Activated CD4-positive, alpha-beta T cell treated with anti-CD3 and anti-CD28 coated beads, Interleukin-2, amount 10 ng/mL, durations not matched to agents 24 days and 14 days (primary cell): ENCODE results near the gene STK25. TPM values are rescaled to one million over a fixed set of nuclear protein-coding genes. Genes with fewer than 3 reads are reported as not detected.

Experiments used
- DNase-seq: peaks from one replicate; pipeline ENCODE4 v3.0.0; 2022
- H3K27ac Mint-ChIP-seq: one replicate; pipeline ENCODE4 v1.8.0; 2022; ENCODE audit warnings: mild to moderate bottlenecking, mixed read lengths
- H3K27me3 Mint-ChIP-seq: one replicate; pipeline ENCODE4 v1.8.0; 2022; ENCODE audit warnings: mixed read lengths
- H3K36me3 Mint-ChIP-seq: one replicate; pipeline ENCODE4 v1.8.0; 2022; ENCODE audit warnings: low read depth, mild to moderate bottlenecking, mixed read lengths
- H3K4me1 Mint-ChIP-seq: one replicate; pipeline ENCODE4 v1.8.0; 2021; ENCODE audit warnings: mixed read lengths
- H3K4me3 Mint-ChIP-seq: one replicate; pipeline ENCODE4 v1.8.0; 2022; ENCODE audit warnings: mild to moderate bottlenecking, moderate library complexity, mixed read lengths
- H3K9me3 Mint-ChIP-seq: one replicate; pipeline ENCODE4 v1.8.0; 2021; ENCODE audit warnings: mixed read lengths
- intact Hi-C: fragments of 100-400 bp; cut with micrococcal nuclease; formaldehyde crosslinking; loops from one replicate; pipeline ENCODE4 v1.15.1; 2023
- total RNA-seq: library from RNA; stranded (reverse); gene quantifications from 2 replicates; pipeline ENCODE4 v1.2.3, GENCODE V29; 2022

STK25 gene
- total RNA-seq, 1 donor from 2014 or later: 121 TPM

DNA sequence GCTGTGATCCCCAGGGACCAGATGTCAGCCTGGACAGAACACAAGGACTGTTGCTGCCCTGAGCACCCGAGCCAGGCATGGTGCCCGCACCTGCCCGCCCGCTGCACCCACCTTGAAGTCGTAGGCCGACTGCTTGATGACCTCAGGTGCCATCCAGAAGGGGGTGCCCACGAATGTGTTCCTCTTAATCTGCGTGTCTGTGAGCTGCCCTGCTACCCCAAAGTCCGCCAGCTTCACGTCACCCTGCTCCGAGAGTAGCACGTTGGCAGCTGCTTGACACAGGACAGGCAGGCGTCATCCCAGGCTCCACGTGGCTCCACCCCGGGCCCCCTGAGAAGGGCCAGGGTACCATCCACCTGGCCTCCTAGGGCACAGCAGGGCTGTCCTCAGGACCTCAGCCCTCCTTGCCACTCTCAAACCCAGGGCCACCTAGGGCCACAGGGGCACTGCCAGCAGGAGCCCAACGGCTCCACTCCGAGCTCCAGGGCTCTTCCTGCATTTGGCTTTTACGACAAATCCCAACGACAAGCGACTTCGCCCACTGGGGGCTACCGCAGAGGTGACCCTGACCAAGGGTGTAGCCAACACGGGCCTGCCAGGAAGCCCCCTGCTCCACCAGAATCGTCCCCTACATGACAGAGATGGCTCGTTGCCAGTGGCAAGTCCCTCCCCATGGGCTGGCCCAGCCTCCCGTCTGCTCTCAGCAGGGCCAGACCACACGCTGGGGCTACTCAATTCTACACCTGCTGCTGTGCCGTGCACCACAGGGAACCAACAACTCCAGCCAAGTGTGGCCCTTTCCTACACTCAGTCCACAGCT is 9.0 kb downstream of the STK25 start:
- no peak overlapping the region for H3K4me3 Mint-ChIP-seq
- DNase-seq: no peak
- no peaks in the 10 kb centered on the region for H3K9me3 Mint-ChIP-seq
- H3K27me3 Mint-ChIP-seq: no peaks in the 10 kb centered on the region
- no peaks in the 10 kb centered on the region for H3K4me1 Mint-ChIP-seq
- H3K27ac Mint-ChIP-seq: no peak overlapping the region
- H3K36me3 Mint-ChIP-seq: peaks cover 10% of the 10 kb centered on the region
- intact Hi-C loops: no loop called here

DNA sequence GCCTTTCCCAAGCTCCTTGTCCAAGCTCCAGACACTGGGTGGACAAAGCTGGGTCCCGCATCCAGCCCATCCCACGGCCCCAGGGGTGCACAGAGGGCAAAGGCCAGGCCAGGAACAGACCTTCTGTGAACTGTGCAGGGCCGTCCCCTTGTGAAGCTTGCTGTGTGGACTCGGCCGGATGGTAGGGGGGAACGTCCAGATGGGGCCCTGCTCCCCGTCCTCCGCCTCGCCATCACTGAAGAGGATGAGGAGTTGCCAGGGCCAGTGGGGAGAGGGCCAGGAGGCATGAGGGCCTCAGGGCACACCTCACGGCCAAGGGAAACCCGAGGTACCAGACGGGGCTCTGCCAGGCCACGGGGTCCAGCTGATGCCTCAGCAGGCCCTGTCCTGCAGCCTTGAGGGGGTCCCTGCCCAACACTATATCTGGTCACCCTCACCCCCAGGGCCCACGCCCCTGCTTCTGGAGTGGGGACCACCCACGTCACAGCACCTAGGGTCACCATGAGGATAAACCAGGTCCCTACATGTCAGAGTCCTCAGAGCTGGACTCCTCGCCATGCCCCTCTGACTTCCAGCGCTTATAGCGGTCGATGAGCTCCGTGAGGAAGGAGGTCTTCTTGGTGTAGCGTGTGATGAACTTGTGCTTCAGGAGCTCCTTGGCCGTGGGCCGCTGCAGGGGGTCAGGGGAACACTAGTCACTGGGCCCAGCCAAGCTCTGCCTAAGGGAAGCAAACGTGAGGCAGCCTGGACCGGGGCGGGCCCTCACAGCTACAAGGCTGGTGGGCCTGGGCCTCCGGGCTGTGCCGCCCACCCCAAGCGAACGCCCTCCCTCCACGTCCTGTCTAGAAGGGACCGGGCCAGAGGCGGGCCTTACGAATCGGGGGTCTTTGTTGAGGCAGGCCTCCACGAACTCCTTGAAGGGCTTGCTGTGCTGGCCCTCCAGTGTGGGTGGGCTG is 10.0 kb downstream of the STK25 start:
- H3K36me3 Mint-ChIP-seq: peaks cover 10% of the 10 kb centered on the region
- H3K4me1 Mint-ChIP-seq: no peaks in the 10 kb centered on the region
- H3K27me3 Mint-ChIP-seq: no peaks in the 10 kb centered on the region
- no peak overlapping the region for H3K4me3 Mint-ChIP-seq
- H3K27ac Mint-ChIP-seq: peak overlapping the region; percentile 37
- intact Hi-C loops: no loop called here
- H3K9me3 Mint-ChIP-seq: no peaks in the 10 kb centered on the region
- DNase-seq: no peak

DNA sequence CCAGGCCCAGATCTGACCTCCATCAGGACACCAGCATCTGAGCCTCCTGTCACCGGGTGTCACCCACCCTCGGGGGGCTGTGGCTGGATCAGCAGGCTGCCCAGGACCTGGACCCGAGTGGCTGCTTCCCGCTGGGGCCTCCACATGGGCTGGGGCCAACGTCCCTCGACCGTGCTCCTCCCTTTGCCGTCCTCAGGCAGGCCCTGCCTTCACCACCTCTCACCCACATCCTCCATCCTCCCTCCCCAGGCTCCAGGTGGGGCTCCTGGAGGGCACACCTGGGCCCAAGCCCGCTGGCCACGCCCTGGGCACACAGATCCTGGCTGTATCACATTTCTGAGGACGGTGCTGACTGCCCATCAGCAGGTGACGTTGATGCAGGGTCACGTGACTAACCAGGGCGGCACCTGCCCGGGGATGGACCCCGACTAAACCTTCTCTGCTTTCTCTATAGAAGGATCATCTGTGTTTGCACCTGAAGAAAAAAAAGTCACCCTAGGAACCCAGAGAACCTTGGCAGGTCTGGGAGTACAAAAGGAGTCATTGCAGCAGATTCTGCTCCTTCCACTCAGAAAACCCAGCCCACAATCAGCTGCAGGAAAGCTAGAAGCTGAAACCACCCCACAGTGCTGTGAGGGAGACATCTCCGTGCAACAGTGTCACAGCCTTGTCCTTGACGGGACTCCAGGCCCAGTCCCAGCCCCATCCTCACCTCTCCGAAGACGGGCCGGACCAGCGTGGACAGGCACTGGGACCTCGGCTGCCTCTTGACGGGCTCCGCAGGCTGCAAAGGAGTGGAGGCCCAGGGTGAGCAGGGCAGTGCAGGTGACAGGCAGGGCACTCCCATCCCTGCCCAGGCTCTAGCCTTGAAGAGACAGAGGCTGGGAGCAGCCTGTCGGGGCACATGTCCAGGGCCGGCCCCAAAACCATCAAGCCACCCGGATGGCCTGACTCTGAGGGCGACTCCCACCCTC is 11.2 kb downstream of the STK25 start:
- no peak for DNase-seq
- peaks cover 11% of the 10 kb centered on the region for H3K36me3 Mint-ChIP-seq
- no peaks in the 10 kb centered on the region for H3K27me3 Mint-ChIP-seq
- no peak overlapping the region for H3K4me3 Mint-ChIP-seq
- H3K27ac Mint-ChIP-seq: no peak overlapping the region
- no peaks in the 10 kb centered on the region for H3K9me3 Mint-ChIP-seq
- H3K4me1 Mint-ChIP-seq: no peaks in the 10 kb centered on the region
- intact Hi-C loops: no loop called here

DNA sequence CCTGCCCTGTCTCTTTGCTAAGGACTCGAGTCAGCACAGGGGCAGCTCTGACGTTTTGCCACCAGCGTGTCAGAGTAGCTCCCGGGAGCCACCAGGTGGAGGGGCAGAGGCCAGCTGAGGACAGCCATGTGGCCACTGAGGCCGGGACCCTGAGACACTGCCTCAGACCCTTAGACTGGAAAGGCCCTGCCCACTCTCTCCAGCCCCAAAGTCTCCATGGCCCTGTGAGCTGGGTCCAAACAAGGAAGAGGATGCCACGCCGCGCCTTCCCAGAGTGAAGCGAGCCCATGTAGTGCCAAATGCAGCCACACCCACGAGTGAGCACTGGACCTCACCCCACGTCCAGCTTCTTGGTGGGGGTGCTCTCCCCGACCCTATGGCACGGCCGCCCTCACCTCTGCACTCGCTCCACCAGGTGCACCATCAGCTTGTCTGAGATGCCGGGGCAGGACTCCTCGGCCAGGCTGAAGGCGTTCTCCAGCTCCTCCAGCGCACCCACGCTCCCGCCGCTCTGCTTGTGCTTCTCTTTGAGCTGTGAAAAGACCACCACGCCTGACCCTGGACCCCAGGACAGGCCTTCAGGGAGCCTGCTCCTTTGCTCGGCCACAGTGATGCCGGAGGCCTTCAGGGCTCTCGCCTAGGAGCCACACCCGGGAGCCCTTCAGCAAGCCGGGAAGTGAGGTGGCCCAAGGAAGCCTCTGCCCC is 12.2 kb downstream of the STK25 start:
- no peak for DNase-seq
- Mint-ChIP-seq H3K36me3 (peaks cover 11% of the 10 kb centered on the region), H3K9me3 (no peaks in the 10 kb centered on the region), H3K27ac (no peak overlapping the region), H3K27me3 (no peaks in the 10 kb centered on the region), H3K4me1 (no peaks in the 10 kb centered on the region), H3K4me3 (no peak overlapping the region)
- intact Hi-C loops: no loop called here

DNA sequence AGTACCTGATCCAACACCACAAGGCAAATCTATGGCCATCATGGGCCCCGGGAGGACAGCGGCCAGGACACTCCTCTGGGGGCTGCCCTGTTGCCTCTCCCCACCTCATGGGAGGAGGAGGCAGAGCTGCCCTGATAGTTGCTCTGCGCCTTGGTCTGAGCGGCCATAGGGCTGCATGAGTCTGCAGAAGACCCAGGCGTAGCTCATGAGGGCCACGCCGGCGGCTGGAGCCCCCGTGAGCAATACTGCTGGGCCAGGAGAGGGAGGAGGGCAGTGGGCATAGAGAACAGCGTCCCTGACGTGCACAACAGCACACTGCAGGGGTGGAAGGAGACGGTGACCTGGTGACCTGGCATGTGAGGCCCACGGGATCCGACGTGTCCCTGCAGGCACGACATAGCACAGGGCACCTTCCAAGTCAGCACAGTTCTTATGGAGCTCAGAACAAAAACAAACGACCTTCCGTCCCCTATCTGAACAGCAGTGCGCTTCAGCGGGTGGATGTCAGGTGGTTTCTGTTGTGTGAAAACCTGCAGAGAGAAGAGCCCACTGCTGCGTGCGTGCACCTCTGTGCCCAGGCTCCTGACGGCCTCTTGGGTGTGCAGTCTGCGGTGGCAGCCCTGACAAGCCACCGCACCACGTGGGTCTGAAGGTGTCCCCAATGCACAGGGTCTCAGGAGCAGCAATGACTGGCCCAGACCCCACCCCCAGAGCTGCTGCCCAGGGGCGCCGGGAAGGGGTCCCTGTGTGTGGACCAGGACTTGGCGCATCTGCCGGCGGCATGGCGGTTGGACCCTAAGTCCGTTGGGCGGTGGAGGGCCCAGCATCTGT is 13.0 kb downstream of the STK25 start:
- Mint-ChIP-seq H3K36me3 (peaks cover 11% of the 10 kb centered on the region), H3K27ac (no peak overlapping the region), H3K4me3 (no peak overlapping the region), H3K27me3 (no peaks in the 10 kb centered on the region), H3K9me3 (no peaks in the 10 kb centered on the region), H3K4me1 (no peaks in the 10 kb centered on the region)
- intact Hi-C loops: no loop called here
- no peak for DNase-seq

DNA sequence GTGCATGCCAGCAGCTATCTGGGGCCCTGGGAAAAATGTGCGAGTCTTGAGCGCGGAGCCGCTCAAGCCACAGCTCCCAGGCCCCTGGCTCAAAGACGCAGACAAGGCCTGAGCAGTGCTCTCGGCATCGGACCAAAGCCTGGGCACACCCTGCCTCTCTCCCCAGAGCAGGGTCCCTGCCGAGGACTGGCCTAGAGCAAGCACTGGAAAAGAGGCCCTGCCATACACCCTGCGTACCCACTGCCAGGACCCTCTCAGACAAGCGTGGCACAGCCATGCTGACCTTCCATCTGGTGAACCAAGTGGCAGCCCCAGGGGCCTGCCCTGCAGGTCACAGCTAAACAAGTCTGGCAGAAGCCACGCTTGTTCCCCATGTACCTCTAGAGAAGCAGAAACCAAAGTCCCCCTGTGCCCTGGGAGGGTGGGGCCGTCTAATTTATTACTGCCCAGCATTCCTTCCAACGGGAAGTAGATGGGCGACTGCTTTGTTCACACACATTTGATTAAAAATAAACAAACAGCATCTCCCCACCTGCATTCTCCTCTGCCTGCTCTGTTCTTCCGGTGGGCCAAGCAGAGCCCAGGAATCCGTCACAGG is 14.0 kb downstream of the STK25 start:
- Mint-ChIP-seq H3K27me3 (no peaks in the 10 kb centered on the region), H3K4me1 (no peaks in the 10 kb centered on the region), H3K36me3 (peaks cover 11% of the 10 kb centered on the region), H3K4me3 (no peak overlapping the region), H3K9me3 (no peaks in the 10 kb centered on the region), H3K27ac (no peak overlapping the region)
- intact Hi-C loops: no loop called here
- DNase-seq: no peak

DNA sequence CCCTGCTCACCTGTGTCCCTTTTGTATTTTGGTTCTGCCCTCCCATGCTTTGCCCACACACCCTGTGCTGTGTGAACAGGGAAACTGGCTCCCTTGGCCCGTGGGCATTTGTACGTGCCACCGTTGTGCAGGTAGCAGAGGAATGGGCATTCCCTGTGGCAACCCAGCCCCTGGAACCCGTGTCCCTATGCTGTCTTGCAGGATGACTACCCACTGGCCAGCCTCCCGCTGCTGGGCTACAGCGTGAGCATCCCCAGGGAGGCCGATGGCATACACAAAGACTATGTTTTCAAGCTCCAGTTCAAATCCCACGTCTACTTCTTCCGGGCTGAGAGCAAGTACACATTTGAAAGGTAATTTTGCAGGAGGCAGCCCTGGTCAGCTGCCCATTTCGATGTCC is 15.3 kb downstream of the STK25 start:
- DNase-seq: no peak
- H3K27ac Mint-ChIP-seq: no peak overlapping the region
- no peaks in the 10 kb centered on the region for H3K27me3 Mint-ChIP-seq
- no peaks in the 10 kb centered on the region for H3K4me1 Mint-ChIP-seq
- no peaks in the 10 kb centered on the region for H3K9me3 Mint-ChIP-seq
- H3K36me3 Mint-ChIP-seq: peaks cover 11% of the 10 kb centered on the region
- intact Hi-C loops: no loop called here
- no peak overlapping the region for H3K4me3 Mint-ChIP-seq

DNA sequence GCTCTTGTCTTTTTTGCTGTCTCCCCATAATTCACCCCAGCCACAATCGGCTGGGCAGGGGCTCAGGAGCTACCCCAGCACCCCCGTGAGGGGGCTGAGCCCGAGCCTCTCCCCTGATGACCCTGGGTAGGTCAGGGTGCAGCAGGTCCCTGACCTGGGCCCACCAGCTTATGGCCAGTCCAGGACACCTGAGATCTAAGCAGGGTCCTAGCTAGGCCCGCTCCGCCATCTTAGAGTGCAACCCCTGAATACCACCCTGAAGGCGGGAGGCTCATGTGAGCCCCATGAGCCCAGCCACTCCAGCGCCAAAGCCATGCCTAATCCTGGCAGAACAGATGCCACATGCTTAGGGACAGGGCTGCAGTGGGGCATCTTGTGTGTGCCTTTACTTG is 16.2 kb downstream of the STK25 start:
- no peak for DNase-seq
- H3K27me3 Mint-ChIP-seq: no peaks in the 10 kb centered on the region
- H3K36me3 Mint-ChIP-seq: peaks cover 9% of the 10 kb centered on the region
- H3K4me1 Mint-ChIP-seq: no peaks in the 10 kb centered on the region
- H3K4me3 Mint-ChIP-seq: no peak overlapping the region
- no peak overlapping the region for H3K27ac Mint-ChIP-seq
- H3K9me3 Mint-ChIP-seq: no peaks in the 10 kb centered on the region
- intact Hi-C loops: no loop called here

DNA sequence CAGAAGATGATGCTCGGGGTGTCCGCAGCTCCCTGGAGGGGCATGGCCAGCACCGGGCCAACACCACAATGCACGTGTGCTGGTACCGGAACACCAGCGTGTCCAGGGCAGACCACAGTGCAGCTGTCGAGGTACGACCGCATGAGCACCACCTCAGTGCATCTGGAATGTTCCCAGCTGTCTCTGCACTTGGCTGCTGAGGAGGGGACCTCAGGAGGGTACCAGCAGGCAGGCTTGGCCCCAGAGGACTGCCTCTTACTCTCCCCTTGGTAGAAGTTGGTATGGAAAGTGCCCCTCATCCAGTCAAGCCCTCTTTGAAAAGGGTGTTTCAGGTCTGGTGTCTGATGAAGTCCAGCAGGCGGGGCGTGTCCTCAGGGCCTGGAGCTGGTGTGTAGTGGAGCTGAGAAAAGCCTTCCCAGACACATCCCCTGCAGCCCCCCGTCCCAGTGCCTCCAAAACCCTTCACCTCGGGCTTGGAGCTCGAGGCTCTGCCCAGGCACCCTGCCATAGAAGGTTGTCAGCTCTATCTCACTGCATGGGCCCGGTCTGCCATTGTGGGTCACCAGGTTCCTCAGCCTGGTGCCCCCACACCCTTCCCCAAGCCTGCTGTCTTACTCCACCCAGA is 16.7 kb downstream of the STK25 start:
- DNase-seq: no peak
- H3K27ac Mint-ChIP-seq: no peak overlapping the region
- H3K4me3 Mint-ChIP-seq: no peak overlapping the region
- H3K27me3 Mint-ChIP-seq: no peaks in the 10 kb centered on the region
- H3K36me3 Mint-ChIP-seq: peaks cover 8% of the 10 kb centered on the region
- no peaks in the 10 kb centered on the region for H3K4me1 Mint-ChIP-seq
- no peaks in the 10 kb centered on the region for H3K9me3 Mint-ChIP-seq
- intact Hi-C loops: no loop called here

DNA sequence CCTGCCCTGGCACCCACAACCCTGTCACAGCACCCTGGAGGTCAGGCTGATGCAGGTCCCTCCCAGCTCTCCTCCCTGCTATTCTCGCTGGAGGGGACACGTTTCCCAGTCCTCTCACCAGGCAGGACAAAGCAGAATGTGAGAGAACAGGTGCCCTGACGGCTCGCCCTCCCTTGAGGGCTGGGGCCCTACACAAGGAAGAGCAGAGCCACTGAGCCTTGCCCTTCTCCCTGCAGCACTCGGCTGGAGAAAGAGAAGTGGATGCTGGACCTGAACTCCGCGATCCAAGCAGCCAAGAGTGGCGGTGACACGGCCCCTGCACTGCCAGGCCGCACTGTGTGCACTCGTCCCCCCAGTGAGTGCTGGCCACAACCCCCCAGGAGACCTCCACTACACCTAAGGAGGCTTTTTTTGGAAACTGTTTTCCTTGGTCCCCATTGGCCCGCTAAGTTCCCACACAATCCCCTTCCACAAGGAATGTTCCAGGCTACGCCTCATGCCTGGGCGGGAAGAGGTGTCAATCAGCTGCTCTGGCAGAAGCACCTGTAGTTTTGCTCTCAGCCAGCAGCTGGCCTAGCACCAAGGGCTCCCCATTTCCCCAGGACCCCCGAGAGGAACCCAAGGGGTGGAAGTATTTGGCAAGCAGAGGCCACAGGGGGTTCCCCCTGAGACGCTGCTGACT is 17.4 kb downstream of the STK25 start:
- H3K4me1 Mint-ChIP-seq: no peaks in the 10 kb centered on the region
- no peak overlapping the region for H3K27ac Mint-ChIP-seq
- H3K27me3 Mint-ChIP-seq: no peaks in the 10 kb centered on the region
- intact Hi-C loops: no loop called here
- DNase-seq: no peak
- no peaks in the 10 kb centered on the region for H3K9me3 Mint-ChIP-seq
- peaks cover 8% of the 10 kb centered on the region for H3K36me3 Mint-ChIP-seq
- H3K4me3 Mint-ChIP-seq: no peak overlapping the region
